Kidney (tissue), 14 donors: ENCODE measurements around the gene GPX1. TPM values are rescaled to one million over a fixed set of nuclear protein-coding genes. Genes with fewer than 3 reads are reported as not detected.
A peak's percentile ranks its signal among the peaks of the same experiment; 100 is the strongest.

Source experiments
- DNase-seq, 5 donors: peaks; one replicate each; pipeline ENCODE4 v3.0.0-alpha.2; 2013 to 2020
- FAIRE-seq: peaks from 2 replicates; lab custom pipeline; 2012; peaks lifted over from hg19 to GRCh38; lab: Jason Lieb, UNC
- H3K27ac ChIP-seq, 2 donors: one replicate each; pipeline ENCODE4 v1.7.0; 2013; ENCODE audit warnings: low read depth in 2 of 2, low read length in 2 of 2, inconsistent platforms in 1 of 2
- H3K27me3 ChIP-seq: one replicate; pipeline ENCODE4 v1.7.1; 2013; ENCODE audit warnings: low read length, inconsistent platforms; ENCODE audit not compliant: control insufficient read depth, insufficient read depth
- H3K36me3 ChIP-seq, 3 donors: one replicate each; pipeline versions ENCODE4 v1.7.0 to v1.7.1; 2013; ENCODE audit warnings: low read length in 3 of 3, control low read depth in 1 of 3, inconsistent platforms in 1 of 3; ENCODE audit not compliant: insufficient read depth in 3 of 3, control insufficient read depth in 2 of 3
- H3K4me1 ChIP-seq, 3 donors: one replicate each; pipeline versions ENCODE4 v1.7.0 to v1.7.1; 2013; ENCODE audit warnings: low read length in 3 of 3, inconsistent platforms in 1 of 3, low read depth in 1 of 3; ENCODE audit not compliant: control insufficient read depth in 2 of 3, insufficient read depth in 2 of 3
- H3K4me3 ChIP-seq, 3 donors: one replicate each; pipeline versions ENCODE4 v1.7.0 to v1.8.1; 2013; ENCODE audit warnings: low read length in 3 of 3, control low read depth in 1 of 3, inconsistent platforms in 1 of 3
- H3K9ac ChIP-seq, 3 donors: one replicate each; pipeline versions ENCODE4 v1.7.0 to v1.7.1; 2013; ENCODE audit warnings: low read length in 3 of 3, control low read depth in 1 of 3, inconsistent platforms in 1 of 3
- H3K9me3 ChIP-seq, 3 donors: one replicate each; pipeline versions ENCODE4 v1.7.0 to v1.7.1; 2013; ENCODE audit warnings: low read length in 3 of 3, control low read depth in 1 of 3, inconsistent platforms in 1 of 3; ENCODE audit not compliant: control insufficient read depth in 2 of 3, insufficient read depth in 1 of 3
- intact Hi-C: fragments of 100-400 bp; cut with DNase I; formaldehyde crosslinking; loops from one replicate; pipeline ENCODE4 v1.11.1; 2022
- polyA plus RNA-seq: library from polyadenylated mRNA; stranded (reverse); fragments of 350-450 nt; fragmentation: Illumina TruSeq; extraction: RNeasy Lipid Tissue Mini Kit (QIAGEN cat#74804); gene quantifications from one replicate; pipeline ENCODE4 v1.2.3, GENCODE V29; 2014; ENCODE audit warnings: low read depth, low replicate concordance; ENCODE audit not compliant: insufficient read depth
- total RNA-seq: library from RNA; stranded (reverse); fragmentation: NEBNext Ultra II Directional; extraction: Animal tissue kit (Norgen Biotek cat#: 25700); gene quantifications from one replicate; pipeline ENCODE4 v1.2.1, GENCODE V29; 2021
- TF ChIP-seq, protein P1 (sequence below): IDR thresholded peaks from 3 replicates; pipeline ENCODE4 v1.5.1; 2012; ENCODE audit warnings: mild to moderate bottlenecking, moderate library complexity, borderline replicate concordance; ENCODE audit not compliant: insufficient read depth; ENCODE audit errors: extremely low read depth
- donor health status: control.
- donor health status: control.
- donor health status: control.
- donor health status: control.
- donor health status: control.
- donor health status: DM: yes; HTN: yes; CAD: no.
- donor health status: Normal renal cell carcinoma (clear cell type).

GPX1 gene
- total and polyA plus RNA-seq, 2 donors from 2014 or later = 375 to 454 TPM

- Histone ChIP-seq H3K9ac (no peak overlapping the region), H3K4me1 (no peaks in the 10 kb centered on the region)
Measured at GRCh38 chr3:49377483-49377882, 19.3 kb upstream of the GPX1 start.

DNA sequence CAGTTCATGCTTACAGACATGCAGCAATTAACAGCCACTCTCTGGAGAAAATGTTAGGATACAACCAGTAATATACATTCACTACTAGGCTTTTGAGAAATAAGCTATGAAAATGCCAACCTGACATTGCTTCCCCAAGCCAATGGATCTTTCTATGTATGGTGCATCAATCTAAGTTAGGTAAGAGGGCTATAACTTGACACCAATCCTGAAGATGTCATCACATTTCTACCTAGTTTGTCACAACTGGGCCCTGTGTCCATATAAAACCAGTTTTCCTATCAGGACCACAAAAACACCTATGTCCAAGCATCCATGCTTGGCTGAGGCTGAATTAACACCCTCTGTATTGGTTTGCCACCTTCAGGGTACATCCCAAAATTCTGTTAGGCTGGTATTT, 13.8 kb upstream of the GPX1 start:
- intact Hi-C loops = no loop called here
- Histone ChIP-seq H3K9ac (no peak overlapping the region), H3K4me3 (no peak overlapping the region), H3K4me1 (no peaks in the 10 kb centered on the region), H3K9me3 (no peaks in the 10 kb centered on the region), H3K27ac (no peak overlapping the region), H3K36me3 (peaks cover 9 to 19% (median 14%) of the 10 kb centered on the region in 3 donors), H3K27me3 (no peaks in the 10 kb centered on the region)
- FAIRE-seq = no peak
- TF ChIP-seq, protein P1, sequence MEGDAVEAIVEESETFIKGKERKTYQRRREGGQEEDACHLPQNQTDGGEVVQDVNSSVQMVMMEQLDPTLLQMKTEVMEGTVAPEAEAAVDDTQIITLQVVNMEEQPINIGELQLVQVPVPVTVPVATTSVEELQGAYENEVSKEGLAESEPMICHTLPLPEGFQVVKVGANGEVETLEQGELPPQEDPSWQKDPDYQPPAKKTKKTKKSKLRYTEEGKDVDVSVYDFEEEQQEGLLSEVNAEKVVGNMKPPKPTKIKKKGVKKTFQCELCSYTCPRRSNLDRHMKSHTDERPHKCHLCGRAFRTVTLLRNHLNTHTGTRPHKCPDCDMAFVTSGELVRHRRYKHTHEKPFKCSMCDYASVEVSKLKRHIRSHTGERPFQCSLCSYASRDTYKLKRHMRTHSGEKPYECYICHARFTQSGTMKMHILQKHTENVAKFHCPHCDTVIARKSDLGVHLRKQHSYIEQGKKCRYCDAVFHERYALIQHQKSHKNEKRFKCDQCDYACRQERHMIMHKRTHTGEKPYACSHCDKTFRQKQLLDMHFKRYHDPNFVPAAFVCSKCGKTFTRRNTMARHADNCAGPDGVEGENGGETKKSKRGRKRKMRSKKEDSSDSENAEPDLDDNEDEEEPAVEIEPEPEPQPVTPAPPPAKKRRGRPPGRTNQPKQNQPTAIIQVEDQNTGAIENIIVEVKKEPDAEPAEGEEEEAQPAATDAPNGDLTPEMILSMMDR = no peak
- DNase-seq = no peak

More at GRCh38 chr3:49377483-49377882, 19.3 kb upstream of the GPX1 start:
- Histone ChIP-seq H3K36me3 (peaks cover 3 to 7% (median 5%) of the 10 kb centered on the region in 3 donors), H3K27ac (no peak overlapping the region), H3K4me3 (no peak overlapping the region), H3K27me3 (no peaks in the 10 kb centered on the region), H3K9me3 (no peaks in the 10 kb centered on the region)
- TF ChIP-seq, protein P1 = no peak
- no peak for FAIRE-seq
- intact Hi-C loops = no loop called here
- DNase-seq = peak in 1 of 5 donors; percentile 11

GRCh38 chr3:49370585-49371290, 12.6 kb upstream of the GPX1 start:
- DNase-seq = no peak
- no peaks in the 10 kb centered on the region for H3K4me1 ChIP-seq
- H3K9ac ChIP-seq = no peak overlapping the region
- H3K9me3 ChIP-seq = no peaks in the 10 kb centered on the region
- FAIRE-seq = no peak
- H3K36me3 ChIP-seq = peaks cover 9 to 25% (median 14%) of the 10 kb centered on the region in 3 donors
- no peak overlapping the region for H3K4me3 ChIP-seq
- TF ChIP-seq, protein P1 = no peak
- intact Hi-C loops = no loop called here
- no peak overlapping the region for H3K27ac ChIP-seq
- no peaks in the 10 kb centered on the region for H3K27me3 ChIP-seq
